Body of pancreas (tissue), 4 donors: ENCODE results near the gene STAT4. TPM values are rescaled to one million over a fixed set of nuclear protein-coding genes. Genes with fewer than 3 reads are reported as not detected.

Source experiments
- ATAC-seq: fragments of 150-250 bp; one replicate; pipeline ENCODE4 v1.9.1; 2016
- DNase-seq, 4 donors: peaks; one replicate each; pipeline ENCODE4 v3.0.0-alpha.2; 2019
- H3K27ac ChIP-seq, 4 donors: fragments of 200-600 bp; sonication (generic); 1 replicate in 3 of 4; 2 replicates in 1 of 4; pipeline versions ENCODE4 v1.5.1 to v1.6.1; 2016 to 2019; ENCODE audit warnings: mild to moderate bottlenecking in 1 of 4, mixed read lengths in 1 of 4, moderate library complexity in 1 of 4
- H3K27me3 ChIP-seq, 2 donors: fragments of 200-600 bp; sonication (generic); one replicate each; pipeline ENCODE4 v1.6.0; 2016; ENCODE audit warnings: mild to moderate bottlenecking in 1 of 2
- H3K36me3 ChIP-seq, 2 donors: fragments of 200-600 bp; sonication (generic); replicated peaks in 1 of 2; 2 replicates each; pipeline ENCODE4 v1.5.1; 2016; ENCODE audit warnings: low read depth in 2 of 2; ENCODE audit not compliant: insufficient read depth in 1 of 2
- H3K4me1 ChIP-seq: fragments of 200-600 bp; sonication (generic); one replicate; pipeline ENCODE4 v1.6.0; 2016
- H3K4me3 ChIP-seq, 2 donors: fragments of 200-600 bp; sonication (generic); 1 replicate in 1 of 2; 2 replicates in 1 of 2; pipeline ENCODE4 v1.5.1; 2016 to 2019
- H3K9me3 ChIP-seq, 3 donors: fragments of 200-600 bp; sonication (generic); 1 replicate in 2 of 3; 2 replicates in 1 of 3; pipeline ENCODE4 v1.5.1; 2016
- CTCF ChIP-seq, 7 experiments: fragments of 450-650 bp in 4 of 7; fragments of 200-600 bp in 3 of 7; sonication (generic) in 3 of 7; IDR thresholded peaks; one replicate each; pipeline ENCODE4 v1.5.1; 2016 to 2019; ENCODE audit warnings: antibody characterized with exemption in 7 of 7
- POLR2A ChIP-seq, 3 donors: fragments of 450-650 bp; IDR thresholded peaks; one replicate each; pipeline ENCODE4 v1.6.1; 2016; ENCODE audit warnings: antibody characterized with exemption in 3 of 3, mild to moderate bottlenecking in 2 of 3
- WGBS, 2 donors: methylation state at CpG; one replicate each; pipeline ENCODE4 v1.1.5; 2017; 5-methylcytosine and 5-hydroxymethylcytosine counted together
- intact Hi-C: fragments of 100-400 bp; cut with DNase I; formaldehyde crosslinking; loops from one replicate; pipeline ENCODE4 v1.15.1; 2023
- total RNA-seq, 2 donors: library from RNA; depleted of rRNA; stranded (reverse); fragments of >200 nt; gene quantifications; one replicate each; pipeline ENCODE4 v1.1.0, GENCODE V29; 2016

Gene STAT4
- total RNA-seq, 2 donors from 2014 or later = 0.52 to 2.6 TPM

DNA sequence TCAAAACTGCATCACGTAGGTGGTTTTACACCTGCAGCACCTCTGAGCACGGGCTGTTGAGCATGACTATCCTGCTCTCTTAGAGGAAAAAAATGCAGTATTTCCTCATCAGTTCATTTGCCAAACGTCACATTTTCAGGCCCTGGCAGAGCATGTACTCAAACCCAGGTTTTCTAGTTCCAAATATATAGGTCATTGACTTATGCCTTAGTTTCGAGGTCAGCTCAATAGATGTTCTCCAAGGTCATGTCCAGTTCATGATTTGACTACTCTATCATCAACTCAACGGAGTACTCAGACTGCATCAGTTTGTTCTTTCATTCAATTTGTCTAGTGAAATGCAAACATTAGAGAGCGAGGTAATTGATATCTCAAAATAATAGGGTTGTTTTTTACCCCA is 97.5 kb downstream of the STAT4 start:
- 47 to 50% methylated on average over 6 of the region's 6 CpGs for WGBS, 2 donors
- no peak overlapping the region for H3K4me3 ChIP-seq
- H3K27ac ChIP-seq = no peak overlapping the region
- H3K27me3 ChIP-seq = no peaks in the 10 kb centered on the region
- peaks cover 7% of the 10 kb centered on the region for H3K4me1 ChIP-seq
- no peak for TF ChIP-seq CTCF (IDR thresholded peaks at IDR 0.05)
- no peak for TF ChIP-seq POLR2A (IDR thresholded peaks at IDR 0.05)
- no peaks in the 10 kb centered on the region for H3K9me3 ChIP-seq
- DNase-seq (no peak), ATAC-seq (no peak)
- H3K36me3 ChIP-seq = no peaks in the 10 kb centered on the region
- intact Hi-C loops = loop anchor here (5.0 kb wide), 1 partner anchor 99 kb away; the partner anchor contains the start of gene STAT4

- intact Hi-C loops = loop anchor here (5.0 kb wide), 1 partner anchor 100 kb away; the partner anchor contains the start of gene STAT4
- H3K27me3 ChIP-seq = no peaks in the 10 kb centered on the region
- WGBS, 2 donors = 16% methylated on average over 10 of the region's 10 CpGs
- peaks cover 7% of the 10 kb centered on the region for H3K4me1 ChIP-seq
- H3K9me3 ChIP-seq = no peaks in the 10 kb centered on the region
- no peak overlapping the region for H3K27ac ChIP-seq
- TF ChIP-seq POLR2A (IDR thresholded peaks at IDR 0.05) (no peak), CTCF (IDR thresholded peaks at IDR 0.05) (peak; percentile 41 to 77 (median 70))
- DNase-seq (peak in 1 of 4 donors; percentile 21), ATAC-seq (peak; percentile 74)
- H3K4me3 ChIP-seq = no peak overlapping the region
- H3K36me3 ChIP-seq = no peaks in the 10 kb centered on the region
These were observed 98.7 kb downstream of the STAT4 start for GRCh38 chr2:191051825-191052778.

- H3K27ac ChIP-seq = no peak overlapping the region
- WGBS, 2 donors = 55 to 82% methylated on average over 3 of the region's 3 CpGs
- TF ChIP-seq CTCF (IDR thresholded peaks at IDR 0.05) = no peak
- no peak for TF ChIP-seq POLR2A (IDR thresholded peaks at IDR 0.05)
These were observed 99.6 kb downstream of the STAT4 start for GRCh38 chr2:191051177-191051576.

DNA sequence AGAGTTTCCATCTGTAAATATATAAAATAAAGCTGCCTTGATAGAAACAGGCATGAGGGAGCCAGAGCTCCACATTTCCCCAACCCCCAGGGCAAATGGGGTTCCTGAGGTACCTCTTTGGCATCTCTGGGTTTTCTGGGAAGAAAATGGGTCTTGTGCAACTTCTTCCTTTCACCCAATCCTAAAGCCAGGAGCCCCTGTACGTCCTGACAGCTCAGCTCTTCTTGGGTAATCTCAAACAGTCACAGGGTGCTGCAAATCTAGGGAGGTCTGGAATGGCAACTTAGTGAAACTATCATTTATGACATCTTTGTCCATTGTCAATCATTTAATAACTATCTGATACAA is 100.2 kb downstream of the STAT4 start:
- peak; percentile 8 for ATAC-seq
- no peaks in the 10 kb centered on the region for H3K9me3 ChIP-seq
- no peak overlapping the region for H3K4me3 ChIP-seq
- peak overlapping the region in 1 of 4 donors; percentile 14 for H3K27ac ChIP-seq
- intact Hi-C loops = loop anchor here (5.0 kb wide), 1 partner anchor 102 kb away; the partner anchor contains the start of gene STAT4
- WGBS, 2 donors = 38 to 43% methylated on average over 1 of the region's 1 CpG
- DNase-seq = no peak
- H3K36me3 ChIP-seq = no peaks in the 10 kb centered on the region
- no peak for TF ChIP-seq POLR2A (IDR thresholded peaks at IDR 0.05)
- TF ChIP-seq CTCF (IDR thresholded peaks at IDR 0.05) = no peak
- no peaks in the 10 kb centered on the region for H3K27me3 ChIP-seq
- H3K4me1 ChIP-seq = peaks cover 7% of the 10 kb centered on the region

More at GRCh38 chr2:191051177-191051576, 99.6 kb downstream of the STAT4 start:
- peaks cover 7% of the 10 kb centered on the region for H3K4me1 ChIP-seq
- H3K9me3 ChIP-seq = no peaks in the 10 kb centered on the region
- intact Hi-C loops = loop anchor here (5.0 kb wide), 1 partner anchor 101 kb away; the partner anchor contains the start of gene STAT4
- H3K27me3 ChIP-seq = no peaks in the 10 kb centered on the region
- DNase-seq = no peak
- no peaks in the 10 kb centered on the region for H3K36me3 ChIP-seq
- no peak overlapping the region for H3K4me3 ChIP-seq
- ATAC-seq = no peak
